SK-N-SH treated with all-trans-retinoic acid at 6 μM for 48 hours (cell line): ENCODE results near the gene CBLIF.

ENCODE experiments used
- ATAC-seq: fragments of 200-7000 bp; cut with Tn5 transposase; 3 replicates; pipeline ENCODE4 v1.9.1; 2020; ENCODE audit warnings: mild to moderate bottlenecking, moderate library complexity
- ARNTL ChIP-seq: fragments of 450-650 bp; formaldehyde crosslinking; IDR thresholded peaks from 2 replicates; pipeline ENCODE4 v1.5.0; 2020; ENCODE audit warnings: low read depth, mild to moderate bottlenecking, moderate library complexity, borderline replicate concordance
- BACH2 ChIP-seq: fragments of 250-450 bp; sonication (Bioruptor Pico); IDR thresholded peaks from 2 replicates; pipeline ENCODE4 v1.9.0; 2021; ENCODE audit warnings: mild to moderate bottlenecking, borderline replicate concordance
- ESRRG ChIP-seq: fragments of 250-450 bp; sonication (Bioruptor Pico); IDR thresholded peaks from 2 replicates; pipeline ENCODE4 v1.6.1; 2021; ENCODE audit warnings: mild to moderate bottlenecking
- ISL1 ChIP-seq: fragments of 250-450 bp; sonication (Bioruptor Pico); IDR thresholded peaks from 2 replicates; pipeline ENCODE4 v2.1.2; 2022; ENCODE audit warnings: mild to moderate bottlenecking, moderate library complexity
- OSR1 ChIP-seq: fragments of 250-450 bp; sonication (Bioruptor Pico); IDR thresholded peaks from 2 replicates; pipeline ENCODE4 v1.8.0; 2022; ENCODE audit warnings: moderate library complexity, mild to moderate bottlenecking, inconsistent platforms
- PPARA ChIP-seq: fragments of 250-450 bp; sonication (Bioruptor Pico); IDR thresholded peaks from 2 replicates; pipeline ENCODE4 v1.5.0; 2020; ENCODE audit warnings: mild to moderate bottlenecking, borderline replicate concordance
- RARB ChIP-seq: fragments of 250-450 bp; sonication (Bioruptor Pico); IDR thresholded peaks from 2 replicates; pipeline ENCODE4 v1.8.0; 2021; ENCODE audit warnings: mild to moderate bottlenecking, moderate library complexity
- SNAI2 ChIP-seq: fragments of 250-450 bp; sonication (Bioruptor Pico); IDR thresholded peaks from 2 replicates; pipeline ENCODE4 v1.5.0; 2020; ENCODE audit warnings: mild to moderate bottlenecking, moderate library complexity
- TCF4 ChIP-seq: fragments of 250-450 bp; sonication (Bioruptor Pico); IDR thresholded peaks from 2 replicates; pipeline ENCODE4 v1.8.0; 2021; ENCODE audit warnings: mild to moderate bottlenecking, moderate library complexity, borderline replicate concordance
- TOX ChIP-seq: fragments of 250-450 bp; sonication (Bioruptor Pico); IDR thresholded peaks from 2 replicates; pipeline ENCODE4 v1.8.0; 2021; ENCODE audit warnings: mild to moderate bottlenecking, moderate library complexity, borderline replicate concordance
- ZC3H10 ChIP-seq: fragments of 250-450 bp; sonication (Bioruptor Pico); IDR thresholded peaks from 2 replicates; pipeline ENCODE4 v1.5.1; 2021; ENCODE audit warnings: mild to moderate bottlenecking, moderate library complexity
- ZFP3 ChIP-seq: fragments of 250-450 bp; sonication (Bioruptor Pico); IDR thresholded peaks from 2 replicates; pipeline ENCODE4 v1.5.0; 2020; ENCODE audit warnings: mild to moderate bottlenecking, moderate library complexity
- ZNF565 ChIP-seq: fragments of 450-650 bp; formaldehyde crosslinking; conservative IDR thresholded peaks from 2 replicates; pipeline ENCODE4 v1.5.0; 2020; ENCODE audit warnings: low read depth, mild to moderate bottlenecking, moderate library complexity
- ZNF70 ChIP-seq: fragments of 450-650 bp; formaldehyde crosslinking; IDR thresholded peaks from 2 replicates; pipeline ENCODE4 v1.5.0; 2020; ENCODE audit warnings: mild to moderate bottlenecking, moderate library complexity
- ZNF8 ChIP-seq: fragments of 450-650 bp; formaldehyde crosslinking; IDR thresholded peaks from 2 replicates; pipeline ENCODE4 v1.5.0; 2020; ENCODE audit warnings: mild to moderate bottlenecking, moderate library complexity
- TF ChIP-seq, protein P1 (sequence below): fragments of 250-450 bp; sonication (Bioruptor Pico); IDR thresholded peaks from 2 replicates; pipeline ENCODE4 v1.5.1; 2020; ENCODE audit warnings: low read depth, mild to moderate bottlenecking, moderate library complexity
- TF ChIP-seq, protein P2 (sequence below): fragments of 250-450 bp; sonication (Bioruptor Pico); IDR thresholded peaks from 2 replicates; pipeline ENCODE4 v1.5.0; 2020; ENCODE audit warnings: mild to moderate bottlenecking, moderate library complexity
- TF ChIP-seq, protein P3 (sequence below): fragments of 250-450 bp; sonication (Bioruptor Pico); IDR thresholded peaks from 2 replicates; pipeline ENCODE4 v1.8.0; 2021; ENCODE audit warnings: low read depth, mild to moderate bottlenecking, moderate library complexity, borderline replicate concordance
- TF ChIP-seq, protein P4 (sequence below): fragments of 250-450 bp; sonication (Bioruptor Pico); IDR thresholded peaks from 2 replicates; pipeline ENCODE4 v1.8.0; 2020; ENCODE audit warnings: mild to moderate bottlenecking, moderate library complexity, borderline replicate concordance
- TF ChIP-seq, protein P5 (sequence below): fragments of 250-450 bp; sonication (Bioruptor Pico); IDR thresholded peaks from 2 replicates; pipeline ENCODE4 v1.5.1; 2021; ENCODE audit warnings: mild to moderate bottlenecking, moderate library complexity

The CBLIF gene

DNA sequence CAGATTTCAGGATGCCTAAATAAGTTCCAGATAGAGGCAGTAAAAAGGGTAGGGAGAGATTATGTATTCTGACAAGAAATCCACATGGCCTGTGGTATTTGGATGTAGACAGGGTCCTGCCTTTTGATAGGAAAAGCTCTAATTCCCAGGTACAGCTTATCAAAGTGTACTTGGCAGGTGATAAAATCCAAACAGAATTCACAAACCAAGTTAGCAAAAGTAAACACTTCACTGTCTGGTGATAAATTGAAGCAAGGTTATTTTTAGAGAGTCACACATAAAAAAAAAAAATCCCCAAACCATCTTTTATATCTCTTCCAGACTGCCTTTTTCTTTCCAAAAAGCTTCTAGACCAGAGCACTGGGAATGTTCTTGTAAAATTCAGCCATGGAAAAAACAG lies 5.7 kb downstream of the CBLIF start (continued):
- no peak for TF ChIP-seq ESRRG
- TF ChIP-seq ZFP3 (CRISPR knock-in tag) = no peak
- TF ChIP-seq RARB (CRISPR knock-in tag) = no peak
- no peak for TF ChIP-seq ZC3H10 (CRISPR knock-in tag)
- TF ChIP-seq, protein P1, sequence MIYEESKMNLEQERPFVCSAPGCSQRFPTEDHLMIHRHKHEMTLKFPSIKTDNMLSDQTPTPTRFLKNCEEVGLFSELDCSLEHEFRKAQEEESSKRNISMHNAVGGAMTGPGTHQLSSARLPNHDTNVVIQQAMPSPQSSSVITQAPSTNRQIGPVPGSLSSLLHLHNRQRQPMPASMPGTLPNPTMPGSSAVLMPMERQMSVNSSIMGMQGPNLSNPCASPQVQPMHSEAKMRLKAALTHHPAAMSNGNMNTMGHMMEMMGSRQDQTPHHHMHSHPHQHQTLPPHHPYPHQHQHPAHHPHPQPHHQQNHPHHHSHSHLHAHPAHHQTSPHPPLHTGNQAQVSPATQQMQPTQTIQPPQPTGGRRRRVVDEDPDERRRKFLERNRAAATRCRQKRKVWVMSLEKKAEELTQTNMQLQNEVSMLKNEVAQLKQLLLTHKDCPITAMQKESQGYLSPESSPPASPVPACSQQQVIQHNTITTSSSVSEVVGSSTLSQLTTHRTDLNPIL (CRISPR knock-in tag) = no peak
- no peak for TF ChIP-seq ZNF8 (CRISPR knock-in tag)
- TF ChIP-seq SNAI2 (CRISPR knock-in tag) = no peak
- TF ChIP-seq ZNF70 (CRISPR knock-in tag) = no peak
- TF ChIP-seq ISL1 = no peak
- TF ChIP-seq, protein P2, sequence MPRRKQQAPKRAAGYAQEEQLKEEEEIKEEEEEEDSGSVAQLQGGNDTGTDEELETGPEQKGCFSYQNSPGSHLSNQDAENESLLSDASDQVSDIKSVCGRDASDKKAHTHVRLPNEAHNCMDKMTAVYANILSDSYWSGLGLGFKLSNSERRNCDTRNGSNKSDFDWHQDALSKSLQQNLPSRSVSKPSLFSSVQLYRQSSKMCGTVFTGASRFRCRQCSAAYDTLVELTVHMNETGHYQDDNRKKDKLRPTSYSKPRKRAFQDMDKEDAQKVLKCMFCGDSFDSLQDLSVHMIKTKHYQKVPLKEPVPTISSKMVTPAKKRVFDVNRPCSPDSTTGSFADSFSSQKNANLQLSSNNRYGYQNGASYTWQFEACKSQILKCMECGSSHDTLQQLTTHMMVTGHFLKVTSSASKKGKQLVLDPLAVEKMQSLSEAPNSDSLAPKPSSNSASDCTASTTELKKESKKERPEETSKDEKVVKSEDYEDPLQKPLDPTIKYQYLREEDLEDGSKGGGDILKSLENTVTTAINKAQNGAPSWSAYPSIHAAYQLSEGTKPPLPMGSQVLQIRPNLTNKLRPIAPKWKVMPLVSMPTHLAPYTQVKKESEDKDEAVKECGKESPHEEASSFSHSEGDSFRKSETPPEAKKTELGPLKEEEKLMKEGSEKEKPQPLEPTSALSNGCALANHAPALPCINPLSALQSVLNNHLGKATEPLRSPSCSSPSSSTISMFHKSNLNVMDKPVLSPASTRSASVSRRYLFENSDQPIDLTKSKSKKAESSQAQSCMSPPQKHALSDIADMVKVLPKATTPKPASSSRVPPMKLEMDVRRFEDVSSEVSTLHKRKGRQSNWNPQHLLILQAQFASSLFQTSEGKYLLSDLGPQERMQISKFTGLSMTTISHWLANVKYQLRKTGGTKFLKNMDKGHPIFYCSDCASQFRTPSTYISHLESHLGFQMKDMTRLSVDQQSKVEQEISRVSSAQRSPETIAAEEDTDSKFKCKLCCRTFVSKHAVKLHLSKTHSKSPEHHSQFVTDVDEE (CRISPR knock-in tag) = no peak

DNA sequence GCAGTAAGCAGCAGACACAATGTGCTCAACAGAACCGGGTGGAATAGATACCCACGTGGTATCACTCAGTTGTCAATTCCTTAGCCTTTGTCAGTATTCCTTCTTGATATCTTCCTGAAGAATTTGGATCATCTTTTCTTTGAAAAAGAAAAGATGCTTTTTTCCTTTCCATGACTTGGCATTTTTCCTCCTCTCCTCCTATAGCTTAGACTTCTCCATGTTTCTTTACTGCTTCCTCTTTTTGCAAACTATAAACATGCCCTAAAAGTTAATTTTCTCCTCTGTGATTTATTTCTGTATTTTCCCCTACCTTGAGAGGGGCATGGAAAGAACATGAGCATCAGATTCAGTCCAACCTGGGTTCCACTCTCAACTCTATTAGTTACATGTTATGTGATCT lies 11.7 kb downstream of the CBLIF start:
- TF ChIP-seq OSR1 (no peak), TOX (no peak), ZNF565 (CRISPR knock-in tag) (no peak), SNAI2 (CRISPR knock-in tag) (no peak), ZFP3 (CRISPR knock-in tag) (no peak), ZNF8 (CRISPR knock-in tag) (no peak), PPARA (CRISPR knock-in tag) (no peak), ZC3H10 (CRISPR knock-in tag) (no peak), ISL1 (no peak), RARB (CRISPR knock-in tag) (no peak), TCF4 (CRISPR knock-in tag) (no peak), ARNTL (CRISPR knock-in tag) (no peak), BACH2 (CRISPR knock-in tag) (no peak)
- TF ChIP-seq, protein P2 (CRISPR knock-in tag) = no peak
- TF ChIP-seq, protein P3, sequence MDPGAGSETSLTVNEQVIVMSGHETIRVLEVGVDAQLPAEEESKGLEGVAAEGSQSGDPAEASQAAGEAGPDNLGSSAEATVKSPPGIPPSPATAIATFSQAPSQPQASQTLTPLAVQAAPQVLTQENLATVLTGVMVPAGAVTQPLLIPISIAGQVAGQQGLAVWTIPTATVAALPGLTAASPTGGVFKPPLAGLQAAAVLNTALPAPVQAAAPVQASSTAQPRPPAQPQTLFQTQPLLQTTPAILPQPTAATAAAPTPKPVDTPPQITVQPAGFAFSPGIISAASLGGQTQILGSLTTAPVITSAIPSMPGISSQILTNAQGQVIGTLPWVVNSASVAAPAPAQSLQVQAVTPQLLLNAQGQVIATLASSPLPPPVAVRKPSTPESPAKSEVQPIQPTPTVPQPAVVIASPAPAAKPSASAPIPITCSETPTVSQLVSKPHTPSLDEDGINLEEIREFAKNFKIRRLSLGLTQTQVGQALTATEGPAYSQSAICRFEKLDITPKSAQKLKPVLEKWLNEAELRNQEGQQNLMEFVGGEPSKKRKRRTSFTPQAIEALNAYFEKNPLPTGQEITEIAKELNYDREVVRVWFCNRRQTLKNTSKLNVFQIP = no peak
- TF ChIP-seq, protein P4, sequence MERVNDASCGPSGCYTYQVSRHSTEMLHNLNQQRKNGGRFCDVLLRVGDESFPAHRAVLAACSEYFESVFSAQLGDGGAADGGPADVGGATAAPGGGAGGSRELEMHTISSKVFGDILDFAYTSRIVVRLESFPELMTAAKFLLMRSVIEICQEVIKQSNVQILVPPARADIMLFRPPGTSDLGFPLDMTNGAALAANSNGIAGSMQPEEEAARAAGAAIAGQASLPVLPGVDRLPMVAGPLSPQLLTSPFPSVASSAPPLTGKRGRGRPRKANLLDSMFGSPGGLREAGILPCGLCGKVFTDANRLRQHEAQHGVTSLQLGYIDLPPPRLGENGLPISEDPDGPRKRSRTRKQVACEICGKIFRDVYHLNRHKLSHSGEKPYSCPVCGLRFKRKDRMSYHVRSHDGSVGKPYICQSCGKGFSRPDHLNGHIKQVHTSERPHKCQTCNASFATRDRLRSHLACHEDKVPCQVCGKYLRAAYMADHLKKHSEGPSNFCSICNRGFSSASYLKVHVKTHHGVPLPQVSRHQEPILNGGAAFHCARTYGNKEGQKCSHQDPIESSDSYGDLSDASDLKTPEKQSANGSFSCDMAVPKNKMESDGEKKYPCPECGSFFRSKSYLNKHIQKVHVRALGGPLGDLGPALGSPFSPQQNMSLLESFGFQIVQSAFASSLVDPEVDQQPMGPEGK = no peak
- TF ChIP-seq, protein P5, sequence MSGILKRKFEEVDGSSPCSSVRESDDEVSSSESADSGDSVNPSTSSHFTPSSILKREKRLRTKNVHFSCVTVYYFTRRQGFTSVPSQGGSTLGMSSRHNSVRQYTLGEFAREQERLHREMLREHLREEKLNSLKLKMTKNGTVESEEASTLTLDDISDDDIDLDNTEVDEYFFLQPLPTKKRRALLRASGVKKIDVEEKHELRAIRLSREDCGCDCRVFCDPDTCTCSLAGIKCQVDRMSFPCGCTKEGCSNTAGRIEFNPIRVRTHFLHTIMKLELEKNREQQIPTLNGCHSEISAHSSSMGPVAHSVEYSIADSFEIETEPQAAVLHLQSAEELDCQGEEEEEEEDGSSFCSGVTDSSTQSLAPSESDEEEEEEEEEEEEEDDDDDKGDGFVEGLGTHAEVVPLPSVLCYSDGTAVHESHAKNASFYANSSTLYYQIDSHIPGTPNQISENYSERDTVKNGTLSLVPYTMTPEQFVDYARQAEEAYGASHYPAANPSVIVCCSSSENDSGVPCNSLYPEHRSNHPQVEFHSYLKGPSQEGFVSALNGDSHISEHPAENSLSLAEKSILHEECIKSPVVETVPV (CRISPR knock-in tag) = no peak
- TF ChIP-seq, protein P1 (CRISPR knock-in tag) = no peak
- no peak for ATAC-seq
